ENCODE measurements around the gene CHST14. TPM values are rescaled to one million over a fixed set of nuclear protein-coding genes. Genes with fewer than 3 reads are reported as not detected.
A peak's percentile ranks its signal among the peaks of the same experiment; 100 is the strongest.

Gene CHST14
- total RNA-seq, 1 donor from 2014 or later, result 36.5 TPM

- no peak for TF ChIP-seq CTCF (IDR thresholded peaks at IDR 0.05; ENCODE audit: unreplicated experiment)
- no peak for DNase-seq (ENCODE audit: low spot score)
- no peak overlapping the region for H3K27ac Mint-ChIP-seq (ENCODE audit: unreplicated experiment)
- H3K4me1 Mint-ChIP-seq (ENCODE audit: unreplicated experiment), result peaks cover 6% of the 10 kb centered on the region
- no peaks in the 10 kb centered on the region for H3K27me3 Mint-ChIP-seq (ENCODE audit: unreplicated experiment)
- no peak overlapping the region for H3K4me3 Mint-ChIP-seq (ENCODE audit: unreplicated experiment)
- no peaks in the 10 kb centered on the region for H3K36me3 Mint-ChIP-seq (ENCODE audit: low read depth, unreplicated experiment)
- H3K9me3 Mint-ChIP-seq (ENCODE audit: unreplicated experiment), result no peaks in the 10 kb centered on the region
Observed at GRCh38 chr15:40427188-40427587, 43.6 kb upstream of the CHST14 start.

- Mint-ChIP-seq H3K36me3 (ENCODE audit: low read depth, unreplicated experiment) (no peaks in the 10 kb centered on the region), H3K27me3 (ENCODE audit: unreplicated experiment) (no peaks in the 10 kb centered on the region), H3K4me1 (ENCODE audit: unreplicated experiment) (peaks cover 6% of the 10 kb centered on the region), H3K9me3 (ENCODE audit: unreplicated experiment) (no peaks in the 10 kb centered on the region), H3K27ac (ENCODE audit: unreplicated experiment) (no peak overlapping the region), H3K4me3 (ENCODE audit: unreplicated experiment) (no peak overlapping the region)
- DNase-seq (ENCODE audit: low spot score), result no peak
- TF ChIP-seq CTCF (IDR thresholded peaks at IDR 0.05; ENCODE audit: unreplicated experiment), result no peak
Observed at GRCh38 chr15:40428185-40428584, 42.6 kb upstream of the CHST14 start.

- Mint-ChIP-seq H3K27ac (ENCODE audit: unreplicated experiment) (no peak overlapping the region), H3K9me3 (ENCODE audit: unreplicated experiment) (no peaks in the 10 kb centered on the region), H3K36me3 (ENCODE audit: low read depth, unreplicated experiment) (no peaks in the 10 kb centered on the region), H3K27me3 (ENCODE audit: unreplicated experiment) (peaks cover 1% of the 10 kb centered on the region), H3K4me1 (ENCODE audit: unreplicated experiment) (peaks cover 2% of the 10 kb centered on the region), H3K4me3 (ENCODE audit: unreplicated experiment) (no peak overlapping the region)
- no peak for TF ChIP-seq CTCF (IDR thresholded peaks at IDR 0.05; ENCODE audit: unreplicated experiment)
- DNase-seq (ENCODE audit: low spot score), result no peak
Observed at GRCh38 chr15:40429068-40429710, 41.6 kb upstream of the CHST14 start.

GRCh38 chr15:40430271-40430805 is 40.4 kb upstream of the CHST14 start:
- H3K27ac Mint-ChIP-seq (ENCODE audit: unreplicated experiment), result peak overlapping the region; percentile 1
- no peak overlapping the region for H3K4me3 Mint-ChIP-seq (ENCODE audit: unreplicated experiment)
- no peaks in the 10 kb centered on the region for H3K9me3 Mint-ChIP-seq (ENCODE audit: unreplicated experiment)
- no peaks in the 10 kb centered on the region for H3K36me3 Mint-ChIP-seq (ENCODE audit: low read depth, unreplicated experiment)
- no peak for TF ChIP-seq CTCF (IDR thresholded peaks at IDR 0.05; ENCODE audit: unreplicated experiment)
- peaks cover 10% of the 10 kb centered on the region for H3K27me3 Mint-ChIP-seq (ENCODE audit: unreplicated experiment)
- peaks cover 1% of the 10 kb centered on the region for H3K4me1 Mint-ChIP-seq (ENCODE audit: unreplicated experiment)
- no peak for DNase-seq (ENCODE audit: low spot score)

- Mint-ChIP-seq H3K27me3 (ENCODE audit: unreplicated experiment) (peaks cover 37% of the 10 kb centered on the region), H3K4me1 (ENCODE audit: unreplicated experiment) (peaks cover 22% of the 10 kb centered on the region), H3K4me3 (ENCODE audit: unreplicated experiment) (peak overlapping the region; percentile 71)
Observed at GRCh38 chr15:40435023-40435709, 35.6 kb upstream of the CHST14 start.

More at GRCh38 chr15:40435023-40435709, 35.6 kb upstream of the CHST14 start:
- DNase-seq (ENCODE audit: low spot score), result no peak
- Mint-ChIP-seq H3K36me3 (ENCODE audit: low read depth, unreplicated experiment) (no peaks in the 10 kb centered on the region), H3K27ac (ENCODE audit: unreplicated experiment) (no peak overlapping the region), H3K9me3 (ENCODE audit: unreplicated experiment) (no peaks in the 10 kb centered on the region)
- TF ChIP-seq CTCF (IDR thresholded peaks at IDR 0.05; ENCODE audit: unreplicated experiment), result no peak

Measured in endothelial cell (in vitro differentiated cells).